HG02763 (cell line): ENCODE data around the gene ATP2B3.

Experiments
- ATAC-seq: cut with Tn5 transposase; IDR thresholded peaks from one replicate; pipeline ENCODE4 v1.9.1; 2021; ENCODE audit warnings: mild to moderate bottlenecking, moderate library complexity; ENCODE audit not compliant: unreplicated experiment

Gene ATP2B3

DNA sequence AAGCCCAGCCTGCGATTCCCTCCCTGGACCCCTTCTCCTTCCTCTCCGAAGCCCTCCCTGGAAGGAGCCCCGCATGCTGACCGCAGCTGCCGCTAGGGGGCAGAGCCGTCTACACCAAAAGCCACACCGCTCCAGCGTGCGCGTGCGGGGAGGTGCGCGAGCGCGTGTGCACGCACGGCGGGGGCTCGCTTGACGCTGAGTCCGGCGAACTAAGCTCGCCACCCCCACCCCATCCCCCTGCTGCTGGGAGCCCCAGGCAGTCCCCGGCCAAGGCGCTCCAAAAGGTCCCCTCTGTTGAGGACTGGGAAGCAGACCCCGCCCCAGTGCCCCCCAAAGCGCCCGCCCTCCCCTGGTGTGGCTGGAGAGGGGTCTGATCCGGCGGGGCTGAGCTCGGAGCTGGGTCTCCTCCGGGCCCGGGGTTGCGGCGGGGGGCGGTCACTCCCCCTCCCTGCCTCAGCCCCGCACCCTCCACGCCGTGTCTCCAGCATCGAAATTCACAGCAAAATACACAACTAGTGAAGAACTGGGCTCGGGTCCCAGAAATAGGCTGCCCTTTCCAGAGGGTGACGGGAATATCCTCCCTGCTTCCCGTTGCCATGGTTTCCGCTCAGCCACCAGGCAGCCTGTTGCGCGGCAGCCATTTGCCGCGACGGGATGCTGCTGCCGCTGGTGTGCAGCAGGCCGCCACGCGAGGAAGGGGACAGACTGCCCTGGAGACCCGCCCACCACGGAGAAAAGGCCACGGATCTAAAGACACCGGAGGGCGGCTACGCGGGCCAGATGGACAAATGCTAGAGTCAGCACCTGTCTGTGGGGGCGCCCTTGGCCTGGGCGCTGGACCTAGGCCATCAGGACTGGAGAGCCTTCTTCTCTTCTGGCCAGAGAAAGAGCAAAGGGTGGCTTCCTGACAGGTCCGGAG lies 92.7 kb downstream of the ATP2B3 start:
- no peak for ATAC-seq

DNA sequence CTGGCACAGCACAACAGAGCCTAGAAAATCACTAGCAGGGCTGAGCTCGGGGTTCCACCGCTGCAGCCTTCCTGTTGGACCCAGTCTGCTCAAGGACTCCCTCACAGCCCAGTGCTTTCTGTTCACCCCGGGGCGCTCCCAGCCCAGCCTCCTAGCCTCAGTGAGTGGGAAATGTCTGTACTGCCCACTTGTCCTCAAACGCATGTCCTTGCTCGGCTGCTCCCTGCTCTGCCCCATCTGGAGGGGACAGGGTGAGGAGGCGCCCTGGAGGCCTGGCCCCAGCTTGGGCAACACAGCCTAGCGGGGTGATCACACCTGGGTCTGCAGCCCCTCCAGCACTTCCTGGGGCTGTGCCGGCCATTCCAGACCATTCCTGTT lies 93.4 kb downstream of the ATP2B3 start:
- ATAC-seq, result no peak

DNA sequence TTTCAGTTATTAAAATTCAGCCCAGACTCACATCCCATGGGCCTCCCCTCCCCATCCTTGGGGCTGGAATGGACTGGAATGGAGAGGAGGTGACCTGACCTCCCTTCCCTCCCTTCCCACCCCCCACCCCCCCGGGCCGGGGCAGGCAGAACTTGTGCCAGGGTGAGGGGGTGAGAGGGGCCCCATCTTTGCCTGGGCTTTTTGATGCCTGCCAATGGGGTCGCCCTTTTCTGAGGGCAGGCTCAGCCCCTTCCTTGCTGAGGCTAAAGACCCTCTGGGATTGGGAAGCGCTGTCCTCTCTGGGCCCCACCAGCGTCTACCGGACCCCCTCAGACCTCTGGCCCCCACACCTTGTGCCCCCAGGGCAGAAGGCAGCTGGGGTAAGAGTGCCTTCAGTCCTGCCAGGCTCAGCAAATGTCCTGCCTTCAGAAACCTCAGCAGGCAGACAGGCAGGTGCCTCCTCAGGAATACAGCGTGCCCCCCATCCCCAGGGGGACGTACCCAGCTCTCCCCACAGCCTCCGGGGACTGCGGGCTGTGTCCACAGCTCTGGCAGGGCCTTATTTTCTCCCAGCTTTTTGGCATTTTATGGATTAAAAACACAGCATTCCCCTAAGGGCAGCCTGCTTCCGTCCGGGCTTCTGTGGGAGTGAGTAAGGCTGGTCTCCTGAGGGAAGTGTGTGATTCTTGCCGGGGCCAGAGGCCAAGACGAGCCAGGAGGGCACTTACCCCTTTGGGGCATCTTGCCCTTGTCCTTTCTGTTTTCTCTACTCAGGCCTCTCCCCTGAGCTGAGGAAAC lies 94.1 kb downstream of the ATP2B3 start:
- ATAC-seq, result no peak

- no peak for ATAC-seq
Observed at GRCh38 chrX:153612413-153612812, 95.0 kb downstream of the ATP2B3 start.

GRCh38 chrX:153614818-153615217 lies 97.4 kb downstream of the ATP2B3 start:
- ATAC-seq, result no peak

- no peak for ATAC-seq
Observed at GRCh38 chrX:153620576-153620975, 103.1 kb downstream of the ATP2B3 start.

- no peak for ATAC-seq
Observed at GRCh38 chrX:153621949-153622598, 104.6 kb downstream of the ATP2B3 start.

GRCh38 chrX:153622661-153623309 lies 105.3 kb downstream of the ATP2B3 start:
- no peak for ATAC-seq

- ATAC-seq, result no peak
Observed at GRCh38 chrX:153623310-153624029, 106.0 kb downstream of the ATP2B3 start.

- no peak for ATAC-seq
Observed at GRCh38 chrX:153624196-153625091, 107.0 kb downstream of the ATP2B3 start.

GRCh38 chrX:153625271-153626024 lies 108.0 kb downstream of the ATP2B3 start:
- no peak for ATAC-seq

DNA sequence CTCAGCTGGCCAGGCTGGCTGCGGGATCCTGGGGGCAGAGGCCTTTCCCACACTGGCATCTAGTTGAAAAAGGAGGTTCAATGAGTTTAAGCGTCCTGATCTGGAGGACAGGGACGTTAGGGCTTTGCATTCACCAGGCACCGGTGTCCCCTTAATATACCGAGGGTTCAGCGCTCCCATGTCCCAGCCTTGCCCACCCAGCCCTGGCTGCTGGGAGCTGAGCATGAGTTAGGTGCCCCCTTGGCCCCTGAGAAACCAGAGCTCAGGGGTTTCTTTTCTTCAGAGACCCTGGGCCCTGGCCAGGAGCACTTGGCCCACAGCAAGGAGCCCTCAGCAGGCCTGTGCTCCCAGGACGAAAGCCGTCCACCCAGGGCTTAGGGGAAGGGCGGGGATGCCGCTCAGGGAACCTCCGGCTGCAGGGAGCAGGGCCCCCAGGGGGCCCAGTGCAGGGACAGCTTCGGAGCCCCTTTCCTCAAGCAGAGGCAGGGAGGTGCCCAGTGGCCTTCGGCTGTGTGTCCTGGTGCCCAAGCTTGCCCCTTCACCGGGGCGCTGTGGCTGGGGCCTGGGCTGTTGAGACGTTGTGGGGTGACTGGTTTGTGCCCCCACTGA lies 108.7 kb downstream of the ATP2B3 start:
- no peak for ATAC-seq

DNA sequence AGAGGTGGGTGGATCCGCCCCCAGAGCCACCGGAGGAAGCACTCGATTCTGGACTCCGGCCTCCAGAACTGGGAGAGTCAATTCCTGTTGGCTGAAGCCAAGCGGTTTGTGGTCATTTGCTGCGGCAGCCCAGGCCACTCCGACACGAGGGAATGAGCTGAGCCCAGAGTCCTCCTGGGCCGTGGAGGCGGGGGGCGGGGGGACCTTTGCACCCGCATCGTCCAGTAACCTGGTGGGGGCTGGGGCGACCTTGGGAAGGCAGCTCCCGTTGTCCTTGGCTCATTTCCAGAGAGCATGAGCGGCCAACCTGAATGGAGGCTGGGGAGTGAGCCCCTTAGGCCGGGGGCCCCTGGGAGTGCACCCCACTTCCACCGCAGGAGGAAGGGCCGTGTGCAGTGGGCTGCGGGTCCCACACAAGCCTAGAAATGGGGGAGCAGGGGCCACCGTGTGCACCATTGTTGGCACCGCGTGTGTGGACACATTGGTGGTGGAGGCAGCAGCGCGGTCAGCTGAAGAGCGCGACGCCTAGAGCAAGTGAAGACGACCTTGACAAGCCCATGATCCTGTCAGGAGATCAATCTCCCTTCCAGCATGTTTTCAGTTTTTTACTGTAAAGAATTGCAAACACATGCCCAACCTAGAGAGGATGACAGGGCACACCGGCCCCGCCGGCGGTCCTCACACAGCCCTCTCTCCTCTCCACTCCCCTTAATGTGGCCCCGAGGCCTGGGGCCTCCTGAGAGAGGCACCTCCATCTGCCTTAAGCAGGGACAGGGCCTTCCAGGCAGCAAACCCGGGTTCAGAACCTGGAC lies 109.6 kb downstream of the ATP2B3 start:
- ATAC-seq, result no peak

DNA sequence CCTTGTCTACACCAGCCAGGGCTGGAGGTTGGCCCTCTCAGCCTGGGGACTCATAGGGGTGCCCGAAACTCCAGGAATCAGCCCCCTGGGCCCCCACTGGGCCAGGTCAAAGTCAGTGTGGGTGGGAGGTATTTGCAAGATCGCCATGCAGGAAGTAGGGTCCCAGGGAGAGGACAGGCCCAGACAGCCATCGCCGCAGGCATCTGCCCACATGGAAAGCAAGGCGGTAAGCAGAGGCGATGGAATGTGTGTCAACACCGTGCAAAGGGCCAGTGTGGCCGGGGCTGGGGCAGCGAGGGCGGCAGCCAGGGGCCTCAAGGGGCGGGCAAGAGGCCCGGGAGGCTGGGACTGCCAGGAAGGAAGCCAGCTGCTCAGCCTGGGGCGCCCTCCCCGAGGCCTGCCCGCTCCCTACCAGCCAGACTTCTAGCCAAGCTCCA lies 110.3 kb downstream of the ATP2B3 start:
- no peak for ATAC-seq

DNA sequence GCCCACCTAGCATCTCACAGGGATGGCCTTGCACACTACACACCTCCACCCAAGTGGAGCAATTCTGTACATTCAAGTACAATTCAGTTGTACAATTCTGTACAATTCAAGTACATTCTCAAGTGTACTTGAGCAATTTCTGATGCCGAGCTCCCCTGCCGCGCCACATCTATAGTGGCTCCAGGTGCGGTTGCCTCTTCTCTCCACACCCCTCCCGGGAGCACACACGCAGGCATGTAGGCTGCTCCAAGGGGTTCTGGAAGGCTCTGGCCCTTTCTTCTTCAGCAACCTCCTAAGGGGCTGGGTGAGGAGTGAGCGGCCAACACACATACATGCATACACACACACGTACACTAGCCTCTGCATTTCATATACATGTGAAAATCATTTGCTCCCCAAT lies 110.7 kb downstream of the ATP2B3 start:
- no peak for ATAC-seq

GRCh38 chrX:153628665-153629064 lies 111.2 kb downstream of the ATP2B3 start:
- no peak for ATAC-seq

DNA sequence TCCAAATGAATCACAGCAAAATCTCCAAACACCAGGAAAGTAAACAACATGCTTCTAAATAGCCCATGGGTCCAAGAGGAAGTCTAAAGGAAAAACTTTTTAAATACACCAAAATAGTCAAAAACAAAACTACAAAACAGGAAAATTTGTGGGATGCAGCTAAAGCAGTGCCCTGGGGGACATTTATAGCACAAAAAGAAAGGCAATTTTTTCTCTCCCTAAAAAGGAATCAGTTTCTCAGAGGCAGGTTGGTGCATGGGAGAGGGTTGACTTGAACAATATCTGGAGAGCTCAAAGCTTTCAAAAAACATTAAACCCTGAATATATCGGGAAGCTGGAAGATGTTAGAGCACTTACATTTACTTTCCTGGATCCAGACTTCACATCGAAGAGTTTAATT lies 113.9 kb downstream of the ATP2B3 start:
- ATAC-seq, result no peak
